Activated CD8-positive, alpha-beta memory T cell treated with anti-CD3 and anti-CD28 coated beads for 48 hours (primary cell): Measurements from ENCODE around the gene GTF3C5.

ENCODE experiments used
- DNase-seq, 3 experiments: peaks; one replicate each; pipeline ENCODE4 v3.0.0-alpha.2; 2020; ENCODE audit warnings: low read depth in 2 of 3, low spot score in 2 of 3

GTF3C5 gene

DNA sequence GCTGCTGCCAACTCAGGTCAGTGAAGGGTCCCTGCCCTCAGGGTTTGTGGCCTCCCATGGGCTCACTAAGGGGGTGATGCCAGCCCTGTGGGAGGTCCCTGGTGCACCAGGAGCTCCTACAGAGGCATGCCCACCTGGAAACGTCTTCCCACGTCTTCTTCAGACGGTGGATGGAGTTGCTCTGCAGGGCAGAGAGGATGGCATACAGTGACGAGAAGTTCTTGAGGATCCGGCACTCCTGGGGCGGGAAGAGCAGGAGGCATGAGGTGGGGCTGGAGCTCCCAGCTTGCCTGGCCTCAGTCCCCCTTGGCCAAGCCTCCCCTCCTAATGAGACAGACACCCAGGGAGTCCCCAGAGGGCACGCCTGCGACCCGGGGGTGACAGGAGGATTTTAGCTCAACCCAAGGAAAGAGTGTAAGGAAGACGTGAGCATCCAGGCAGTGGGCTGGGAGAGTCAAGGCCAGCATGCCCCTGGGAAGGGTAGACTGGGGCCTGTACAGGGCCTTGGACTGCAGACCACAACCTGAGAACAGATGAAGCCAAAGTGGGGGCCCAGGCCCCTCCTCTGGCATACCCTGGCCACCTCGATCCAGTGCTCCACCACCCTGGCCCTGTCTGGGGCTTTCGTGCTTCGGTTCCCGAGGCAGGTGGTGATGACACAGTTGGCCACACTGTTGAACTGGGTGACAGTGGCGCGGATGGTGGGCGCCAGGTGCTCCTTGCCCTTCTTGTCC is 75.9 kb downstream of the GTF3C5 start:
- no peak for DNase-seq

DNA sequence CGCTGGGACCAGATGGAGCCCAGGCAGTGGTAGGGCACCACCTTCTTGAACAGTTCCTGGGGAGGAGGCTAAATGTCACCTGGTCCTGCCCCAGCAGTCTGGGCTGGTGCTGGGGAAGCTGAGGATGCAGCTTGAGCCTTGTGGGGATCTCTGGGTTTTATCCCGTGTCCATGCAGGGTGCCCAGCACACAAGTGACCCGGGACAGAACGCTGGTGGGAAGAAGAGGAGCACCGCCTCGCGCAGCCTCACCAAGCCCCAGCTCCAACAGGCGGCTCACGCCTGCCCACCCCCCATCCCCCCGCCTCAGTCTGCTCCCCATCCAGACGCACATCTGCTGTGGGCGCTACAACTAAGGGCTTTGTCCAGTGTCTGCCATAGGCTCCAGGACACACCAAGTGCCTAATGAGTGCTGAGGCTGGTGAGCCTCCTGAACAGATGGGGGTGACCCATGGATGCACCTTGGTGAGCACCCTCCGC is 76.5 kb downstream of the GTF3C5 start:
- DNase-seq: no peak
